Mucosa of rectum (tissue), 2 donors: ENCODE measurements around the gene LRRC51.

Experiments used
- H3K27ac ChIP-seq, 2 donors: one replicate each; pipeline ENCODE4 v1.7.0; 2013; ENCODE audit warnings: inconsistent platforms in 2 of 2, low read depth in 2 of 2, low read length in 2 of 2
- H3K27me3 ChIP-seq, 2 donors: one replicate each; pipeline ENCODE4 v1.7.0; 2013; ENCODE audit warnings: low read length in 2 of 2; ENCODE audit not compliant: control insufficient read depth in 2 of 2, insufficient read depth in 2 of 2
- H3K36me3 ChIP-seq, 2 donors: one replicate each; pipeline ENCODE4 v1.7.0; 2013; ENCODE audit warnings: low read length in 2 of 2; ENCODE audit not compliant: control insufficient read depth in 2 of 2, insufficient read depth in 2 of 2
- H3K4me1 ChIP-seq, 2 donors: one replicate each; pipeline ENCODE4 v1.7.0; 2013; ENCODE audit warnings: low read length in 2 of 2, mild to moderate bottlenecking in 1 of 2; ENCODE audit not compliant: control insufficient read depth in 2 of 2, insufficient read depth in 2 of 2
- H3K4me3 ChIP-seq, 2 donors: one replicate each; pipeline ENCODE4 v1.7.0; 2013; ENCODE audit warnings: low read length in 2 of 2
- H3K9ac ChIP-seq, 2 donors: one replicate each; pipeline ENCODE4 v1.7.0; 2013; ENCODE audit warnings: low read length in 2 of 2, low read depth in 1 of 2, mild to moderate bottlenecking in 1 of 2
- H3K9me3 ChIP-seq, 2 donors: one replicate each; pipeline ENCODE4 v1.7.0; 2013; ENCODE audit warnings: low read length in 2 of 2; ENCODE audit not compliant: control insufficient read depth in 2 of 2
- donor health status: healthy.
- donor health status: Normal muscosa, but diverticular disease.

LRRC51 gene

GRCh38 chr11:72084076-72084475 lies 3.4 kb downstream of the LRRC51 start:
- H3K27ac ChIP-seq, result no peak overlapping the region
- no peaks in the 10 kb centered on the region for H3K27me3 ChIP-seq
- H3K4me3 ChIP-seq, result no peak overlapping the region
- no peaks in the 10 kb centered on the region for H3K9me3 ChIP-seq
- H3K4me1 ChIP-seq, result peaks cover 12 to 18% of the 10 kb centered on the region in 2 donors
- H3K36me3 ChIP-seq, result peaks cover 4 to 12% of the 10 kb centered on the region in 2 donors
- no peak overlapping the region for H3K9ac ChIP-seq

- Histone ChIP-seq H3K27ac (no peak overlapping the region), H3K4me3 (no peak overlapping the region), H3K9me3 (no peaks in the 10 kb centered on the region), H3K27me3 (no peaks in the 10 kb centered on the region), H3K36me3 (peaks cover 8 to 21% of the 10 kb centered on the region in 2 donors), H3K9ac (no peak overlapping the region), H3K4me1 (peaks cover 12 to 18% of the 10 kb centered on the region in 2 donors)
Measured at GRCh38 chr11:72084965-72085364, 4.3 kb downstream of the LRRC51 start.

GRCh38 chr11:72085621-72086351 lies 5.1 kb downstream of the LRRC51 start:
- Histone ChIP-seq H3K9me3 (no peaks in the 10 kb centered on the region), H3K36me3 (peaks cover 16 to 26% of the 10 kb centered on the region in 2 donors), H3K4me1 (peaks cover 12 to 20% of the 10 kb centered on the region in 2 donors), H3K4me3 (no peak overlapping the region), H3K27me3 (no peaks in the 10 kb centered on the region), H3K27ac (no peak overlapping the region), H3K9ac (no peak overlapping the region)

GRCh38 chr11:72088076-72088808 lies 7.6 kb downstream of the LRRC51 start:
- Histone ChIP-seq H3K9ac (no peak overlapping the region), H3K27ac (no peak overlapping the region), H3K4me3 (no peak overlapping the region), H3K4me1 (peaks cover 8 to 15% of the 10 kb centered on the region in 2 donors), H3K27me3 (no peaks in the 10 kb centered on the region), H3K36me3 (peaks cover 18 to 26% of the 10 kb centered on the region in 2 donors), H3K9me3 (no peaks in the 10 kb centered on the region)

- H3K36me3 ChIP-seq, result peaks cover 28 to 37% of the 10 kb centered on the region in 2 donors
- H3K9me3 ChIP-seq, result no peaks in the 10 kb centered on the region
- peaks cover 7 to 8% of the 10 kb centered on the region in 2 donors for H3K4me1 ChIP-seq
- no peaks in the 10 kb centered on the region for H3K27me3 ChIP-seq
- peak overlapping the region in 1 of 2 donors; percentile 34 for H3K9ac ChIP-seq
- H3K27ac ChIP-seq, result peak overlapping the region; percentile 7 to 50
- H3K4me3 ChIP-seq, result no peak overlapping the region
Measured at GRCh38 chr11:72091292-72091691, 10.6 kb downstream of the LRRC51 start.

GRCh38 chr11:72098741-72099140 lies 18.1 kb downstream of the LRRC51 start:
- Histone ChIP-seq H3K4me3 (no peak overlapping the region), H3K9me3 (no peaks in the 10 kb centered on the region), H3K27ac (no peak overlapping the region), H3K9ac (no peak overlapping the region), H3K27me3 (no peaks in the 10 kb centered on the region), H3K4me1 (peaks cover 22 to 24% of the 10 kb centered on the region in 2 donors), H3K36me3 (peaks cover 39 to 51% of the 10 kb centered on the region in 2 donors)

GRCh38 chr11:72100009-72100408 lies 19.4 kb downstream of the LRRC51 start:
- Histone ChIP-seq H3K27me3 (no peaks in the 10 kb centered on the region), H3K27ac (no peak overlapping the region), H3K9ac (peak overlapping the region in 1 of 2 donors; percentile 8), H3K4me3 (no peak overlapping the region), H3K9me3 (no peaks in the 10 kb centered on the region), H3K4me1 (peaks cover 24 to 25% of the 10 kb centered on the region in 2 donors), H3K36me3 (peaks cover 32 to 43% of the 10 kb centered on the region in 2 donors)

GRCh38 chr11:72100462-72100861 lies 19.8 kb downstream of the LRRC51 start:
- Histone ChIP-seq H3K9ac (no peak overlapping the region), H3K4me1 (peaks cover 24 to 25% of the 10 kb centered on the region in 2 donors), H3K27ac (no peak overlapping the region), H3K27me3 (no peaks in the 10 kb centered on the region), H3K9me3 (no peaks in the 10 kb centered on the region), H3K4me3 (no peak overlapping the region), H3K36me3 (peaks cover 29 to 41% of the 10 kb centered on the region in 2 donors)

- Histone ChIP-seq H3K9ac (peak overlapping the region; percentile 91 to 96), H3K9me3 (no peaks in the 10 kb centered on the region), H3K27ac (peak overlapping the region; percentile 87 to 93), H3K4me1 (peaks cover 24 to 25% of the 10 kb centered on the region in 2 donors), H3K36me3 (peaks cover 26 to 32% of the 10 kb centered on the region in 2 donors), H3K4me3 (peak overlapping the region; percentile 81 to 90), H3K27me3 (no peaks in the 10 kb centered on the region)
Measured at GRCh38 chr11:72102162-72102561, 21.5 kb downstream of the LRRC51 start.

GRCh38 chr11:72102631-72102945 lies 21.9 kb downstream of the LRRC51 start:
- peaks cover 24 to 25% of the 10 kb centered on the region in 2 donors for H3K4me1 ChIP-seq
- H3K36me3 ChIP-seq, result peaks cover 22 to 28% of the 10 kb centered on the region in 2 donors
- H3K27ac ChIP-seq, result peak overlapping the region; percentile 87 to 93
- H3K9ac ChIP-seq, result peak overlapping the region; percentile 91 to 96
- H3K27me3 ChIP-seq, result no peaks in the 10 kb centered on the region
- no peaks in the 10 kb centered on the region for H3K9me3 ChIP-seq
- peak overlapping the region; percentile 81 to 90 for H3K4me3 ChIP-seq
